Loucy (cell line): ENCODE data around the gene TIMM17B.
"Not testable (repeated sequence)": the region's sequence is repeated elsewhere in the genome, so short reads cannot be mapped to it uniquely, and the experiment has no call there.

Source experiments
- H2AFZ ChIP-seq: fragments of 200-600 bp; sonication (generic); 2 replicates; pipeline ENCODE4 v1.6.0; 2016; ENCODE audit warnings: antibody characterized with exemption, mild to moderate bottlenecking, low read length, moderate library complexity
- H3F3A ChIP-seq: fragments of 200-600 bp; 2 replicates; pipeline ENCODE4 v1.6.0; 2016; ENCODE audit warnings: antibody characterized with exemption, low read depth, mild to moderate bottlenecking
- H3K27me3 ChIP-seq: fragments of 200-600 bp; sonication (generic); 2 replicates; pipeline ENCODE4 v1.6.1; 2014; ENCODE audit warnings: low read length, mild to moderate bottlenecking; ENCODE audit not compliant: insufficient read depth, poor library complexity, severe bottlenecking
- H3K36me3 ChIP-seq: fragments of 200-600 bp; sonication (generic); 2 replicates; pipeline ENCODE4 v1.6.1; 2016; ENCODE audit warnings: low read length; ENCODE audit not compliant: insufficient read depth
- H3K4me1 ChIP-seq: fragments of 200-600 bp; sonication (generic); 2 replicates; pipeline ENCODE4 v1.5.1; 2014; ENCODE audit warnings: low read length, mild to moderate bottlenecking; ENCODE audit not compliant: insufficient read depth, poor library complexity, severe bottlenecking
- H3K4me2 ChIP-seq: fragments of 200-600 bp; sonication (generic); 2 replicates; pipeline ENCODE4 v1.6.0; 2014; ENCODE audit warnings: antibody characterized with exemption, low read length, low read depth, mild to moderate bottlenecking; ENCODE audit not compliant: poor library complexity, severe bottlenecking
- H3K4me3 ChIP-seq: fragments of 200-600 bp; sonication (generic); 2 replicates; pipeline ENCODE4 v1.5.1; 2014; ENCODE audit warnings: low read length, mild to moderate bottlenecking, mixed read lengths; ENCODE audit not compliant: poor library complexity, severe bottlenecking
- H3K79me2 ChIP-seq: fragments of 200-600 bp; sonication (generic); 2 replicates; pipeline ENCODE4 v1.6.1; 2014; ENCODE audit warnings: low read length; ENCODE audit not compliant: insufficient read depth
- H3K9ac ChIP-seq: fragments of 200-600 bp; sonication (generic); 2 replicates; pipeline ENCODE4 v1.6.0; 2014; ENCODE audit warnings: mild to moderate bottlenecking, low read depth, low read length, moderate library complexity; ENCODE audit not compliant: poor library complexity, severe bottlenecking
- H3K9me2 ChIP-seq: fragments of 200-600 bp; sonication (generic); replicated peaks from 2 replicates; pipeline ENCODE4 v1.6.1; 2016; ENCODE audit warnings: low read depth, low read length, mixed read lengths
- H3K9me3 ChIP-seq: fragments of 200-600 bp; sonication (generic); 2 replicates; pipeline ENCODE4 v1.6.1; 2014; ENCODE audit warnings: mild to moderate bottlenecking, antibody characterized with exemption, low read length, low read depth; ENCODE audit not compliant: insufficient read depth
- H4K20me1 ChIP-seq: fragments of 200-600 bp; sonication (generic); 2 replicates; pipeline ENCODE4 v1.6.0; 2014; ENCODE audit warnings: antibody characterized with exemption, low read length, mild to moderate bottlenecking; ENCODE audit not compliant: insufficient read depth, poor library complexity, severe bottlenecking
- EZH2phosphoT487 ChIP-seq: fragments of 200-600 bp; IDR thresholded peaks from 2 replicates; pipeline ENCODE4 v1.6.1; 2018; ENCODE audit warnings: antibody characterized with exemption, mild to moderate bottlenecking, moderate library complexity, borderline replicate concordance
- TF ChIP-seq, protein P1 (sequence below): fragments of 200-600 bp; sonication (generic); conservative IDR thresholded peaks from 2 replicates; pipeline ENCODE4 v1.5.1; 2014; ENCODE audit warnings: mild to moderate bottlenecking, antibody characterized with exemption, low read length

Gene TIMM17B

DNA sequence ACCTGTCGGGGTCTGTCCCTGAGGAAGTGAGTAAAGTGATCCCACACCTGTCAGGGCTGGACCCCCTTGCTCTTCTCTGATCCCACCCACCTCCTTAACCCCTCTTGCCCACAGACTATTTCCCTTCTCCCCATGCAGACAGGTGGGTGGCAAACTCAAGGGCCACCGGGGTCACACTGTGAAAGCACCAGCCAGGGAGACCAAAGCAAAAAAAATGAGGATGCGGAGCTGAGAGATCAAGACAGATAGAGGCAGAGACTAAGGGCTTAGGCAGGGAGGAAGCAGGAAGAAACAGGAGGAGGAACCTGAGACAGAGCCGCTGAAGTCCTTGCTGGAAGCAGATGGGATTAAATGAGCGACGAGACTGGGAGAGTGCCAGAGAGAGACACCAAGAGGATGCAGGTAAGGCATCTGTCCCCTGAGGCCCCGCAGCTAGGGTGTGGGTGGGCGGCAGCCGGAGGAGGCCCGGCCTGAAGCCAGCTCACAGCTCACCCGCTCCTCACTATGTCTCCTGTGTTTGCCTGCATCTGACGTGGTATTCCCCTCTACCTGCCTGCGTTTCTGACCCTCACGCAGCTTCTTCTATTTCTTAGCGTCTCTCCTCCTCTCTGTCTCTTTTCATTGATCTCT is 7.2 kb downstream of the TIMM17B start:
- Histone ChIP-seq H3K4me2 (no peak overlapping the region), H3K4me3 (no peak overlapping the region)

GRCh38 chrX:48886586-48886985 is 11.0 kb downstream of the TIMM17B start:
- H3K79me2 ChIP-seq, H3K9me2 ChIP-seq, H3K9ac ChIP-seq, H3K4me1 ChIP-seq, H3K36me3 ChIP-seq, H3K4me3 ChIP-seq, H2AFZ ChIP-seq, H3K27me3 ChIP-seq, H4K20me1 ChIP-seq, H3F3A ChIP-seq, H3K9me3 ChIP-seq, H3K4me2 ChIP-seq: not testable (repeated sequence)

More for the DNA sequence above, 7.2 kb downstream of the TIMM17B start:
- H3K36me3 ChIP-seq = no peaks in the 10 kb centered on the region
- H3K9ac ChIP-seq = no peak overlapping the region
- no peaks in the 10 kb centered on the region for H3K9me2 ChIP-seq
- H3K4me1 ChIP-seq = no peaks in the 10 kb centered on the region
- no peaks in the 10 kb centered on the region for H3F3A ChIP-seq
- no peaks in the 10 kb centered on the region for H3K9me3 ChIP-seq
- H3K27me3 ChIP-seq = no peaks in the 10 kb centered on the region
- no peak overlapping the region for H2AFZ ChIP-seq
- TF ChIP-seq, protein P1, sequence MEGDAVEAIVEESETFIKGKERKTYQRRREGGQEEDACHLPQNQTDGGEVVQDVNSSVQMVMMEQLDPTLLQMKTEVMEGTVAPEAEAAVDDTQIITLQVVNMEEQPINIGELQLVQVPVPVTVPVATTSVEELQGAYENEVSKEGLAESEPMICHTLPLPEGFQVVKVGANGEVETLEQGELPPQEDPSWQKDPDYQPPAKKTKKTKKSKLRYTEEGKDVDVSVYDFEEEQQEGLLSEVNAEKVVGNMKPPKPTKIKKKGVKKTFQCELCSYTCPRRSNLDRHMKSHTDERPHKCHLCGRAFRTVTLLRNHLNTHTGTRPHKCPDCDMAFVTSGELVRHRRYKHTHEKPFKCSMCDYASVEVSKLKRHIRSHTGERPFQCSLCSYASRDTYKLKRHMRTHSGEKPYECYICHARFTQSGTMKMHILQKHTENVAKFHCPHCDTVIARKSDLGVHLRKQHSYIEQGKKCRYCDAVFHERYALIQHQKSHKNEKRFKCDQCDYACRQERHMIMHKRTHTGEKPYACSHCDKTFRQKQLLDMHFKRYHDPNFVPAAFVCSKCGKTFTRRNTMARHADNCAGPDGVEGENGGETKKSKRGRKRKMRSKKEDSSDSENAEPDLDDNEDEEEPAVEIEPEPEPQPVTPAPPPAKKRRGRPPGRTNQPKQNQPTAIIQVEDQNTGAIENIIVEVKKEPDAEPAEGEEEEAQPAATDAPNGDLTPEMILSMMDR = no peak
- no peak for TF ChIP-seq EZH2phosphoT487
- peaks cover 10% of the 10 kb centered on the region; the same call in 1 of the 2 replicates for H3K79me2 ChIP-seq
- peaks cover 4% of the 10 kb centered on the region for H4K20me1 ChIP-seq

DNA sequence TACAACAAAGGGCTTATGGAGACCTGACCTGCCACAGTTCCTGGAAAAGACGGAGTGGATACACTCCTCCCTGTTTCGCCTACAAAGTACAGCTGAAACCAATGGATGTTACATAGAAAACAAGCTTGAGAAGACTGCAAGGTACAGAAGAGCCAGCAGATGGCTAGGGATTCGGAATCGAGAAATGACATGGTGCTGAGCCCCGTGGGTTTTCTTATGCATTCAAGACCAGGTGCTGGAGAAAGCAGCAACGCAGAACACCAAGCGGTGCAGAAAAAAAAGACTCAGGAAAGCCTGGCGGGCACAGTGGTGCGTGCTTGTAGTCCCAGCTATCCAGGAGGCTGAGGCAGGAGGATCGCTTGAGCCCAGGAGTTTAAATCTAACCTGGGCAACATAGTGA is 13.8 kb downstream of the TIMM17B start:
- no peaks in the 10 kb centered on the region for H3K4me1 ChIP-seq
- H3K9me3 ChIP-seq = no peaks in the 10 kb centered on the region
- no peak overlapping the region for H3K4me2 ChIP-seq

DNA sequence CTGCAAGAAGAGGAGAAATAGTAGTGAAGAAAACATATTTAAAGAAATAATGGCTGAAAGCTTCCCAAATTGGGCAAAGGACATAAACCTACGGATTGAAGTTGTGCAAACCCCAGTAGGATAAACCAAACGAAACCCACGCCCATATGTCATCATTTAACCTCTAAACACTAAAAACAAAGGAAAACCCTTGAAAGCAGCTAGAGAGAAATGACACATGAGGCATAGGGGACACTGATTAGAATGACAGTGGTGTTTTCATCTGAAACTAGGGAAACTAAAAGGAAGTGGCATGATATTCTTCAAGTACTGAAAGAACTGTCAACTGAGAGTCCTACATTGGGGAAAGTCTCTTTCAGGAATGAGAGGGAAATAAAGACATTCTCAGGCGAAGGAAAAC is 20.6 kb downstream of the TIMM17B start:
- H3K9me3 ChIP-seq, H3F3A ChIP-seq, H3K79me2 ChIP-seq, H3K36me3 ChIP-seq, H3K9me2 ChIP-seq, H3K4me2 ChIP-seq, H4K20me1 ChIP-seq, H3K4me1 ChIP-seq, H3K27me3 ChIP-seq, H3K9ac ChIP-seq, H3K4me3 ChIP-seq, H2AFZ ChIP-seq: not testable (repeated sequence)

More for the DNA sequence above, 13.8 kb downstream of the TIMM17B start:
- H3F3A ChIP-seq = no peaks in the 10 kb centered on the region
- H3K4me3 ChIP-seq = no peak overlapping the region
- TF ChIP-seq EZH2phosphoT487 = no peak
- TF ChIP-seq, protein P1 = no peak
- no peaks in the 10 kb centered on the region for H3K27me3 ChIP-seq
- no peaks in the 10 kb centered on the region for H4K20me1 ChIP-seq
- no peaks in the 10 kb centered on the region for H3K36me3 ChIP-seq
- no peaks in the 10 kb centered on the region for H3K79me2 ChIP-seq
- no peaks in the 10 kb centered on the region for H3K9me2 ChIP-seq
- H3K9ac ChIP-seq = no peak overlapping the region
- no peak overlapping the region for H2AFZ ChIP-seq

- H3K4me2 ChIP-seq, H2AFZ ChIP-seq, H3K27me3 ChIP-seq, H3K9me3 ChIP-seq, H3K9ac ChIP-seq, H3K79me2 ChIP-seq, H4K20me1 ChIP-seq, H3K36me3 ChIP-seq, H3F3A ChIP-seq, H3K4me1 ChIP-seq, H3K4me3 ChIP-seq, H3K9me2 ChIP-seq: not testable (repeated sequence)
Observed at GRCh38 chrX:48872017-48872416, 25.6 kb downstream of the TIMM17B start.
